HepG2 (cell line): Measurements from ENCODE around the gene LCN12. TPM values are rescaled to one million over a fixed set of nuclear protein-coding genes. Genes with fewer than 3 reads are reported as not detected.

ENCODE experiments used
- BHLHE40 ChIP-seq: IDR thresholded peaks from 2 replicates; pipeline ENCODE4 v1.6.1; 2011; ENCODE audit warnings: low read length, improper control_type of control experiment
- GMEB2 ChIP-seq: IDR thresholded peaks from 2 replicates; pipeline ENCODE4 v1.6.1; 2016; ENCODE audit warnings: missing biosample characterization, missing genetic modification reagents, low read depth
- GZF1 ChIP-seq: sonication (generic); formaldehyde crosslinking; IDR thresholded peaks from 2 replicates; pipeline ENCODE4 v1.5.1; 2020; ENCODE audit warnings: mild to moderate bottlenecking, missing genetic modification reagents
- ISL2 ChIP-seq: sonication (generic); formaldehyde crosslinking; IDR thresholded peaks from 2 replicates; pipeline ENCODE4 v1.5.0; 2020; ENCODE audit warnings: missing genetic modification reagents
- SNAPC2 ChIP-seq: sonication (generic); formaldehyde crosslinking; IDR thresholded peaks from 2 replicates; pipeline ENCODE4 v1.8.1; 2022; ENCODE audit warnings: mild to moderate bottlenecking, missing genetic modification reagents
- TRIM24 ChIP-seq: sonication (generic); formaldehyde crosslinking; IDR thresholded peaks from 2 replicates; pipeline ENCODE4 v1.8.0; 2022; ENCODE audit warnings: mild to moderate bottlenecking, missing genetic modification reagents
- ZFP36 ChIP-seq: fragments of 150-350 bp; IDR thresholded peaks from 2 replicates; pipeline ENCODE4 v1.6.1; 2018; ENCODE audit warnings: borderline replicate concordance, low read length, low read depth; ENCODE audit not compliant: partially characterized antibody
- ZNF609 ChIP-seq: sonication (generic); formaldehyde crosslinking; IDR thresholded peaks from 2 replicates; pipeline ENCODE4 v1.4.0; 2020; ENCODE audit warnings: mild to moderate bottlenecking, missing genetic modification reagents, borderline replicate concordance
- ZNF615 ChIP-seq: sonication (generic); formaldehyde crosslinking; IDR thresholded peaks from 2 replicates; pipeline ENCODE4 v1.5.0; 2020; ENCODE audit warnings: mild to moderate bottlenecking, missing genetic modification reagents, borderline replicate concordance
- polyA plus RNA-seq, 8 experiments: library from polyadenylated mRNA; depleted of rRNA in 3 of 8; stranded (reverse) in 7 of 8; unstranded in 1 of 8; fragments of >200 nt; fragmentation: Illumina TruSeq in 4 of 8; extraction: Trizol in 4 of 8; gene quantifications; 2 replicates each; pipeline versions ENCODE4 v1.2.1 to v1.2.3, GENCODE V29; 2011 to 2016; ENCODE audit warnings: low read depth in 4 of 8, missing spikeins in 1 of 8, mixed read lengths in 1 of 8; ENCODE audit not compliant: insufficient read depth in 1 of 8
- total RNA-seq, 5 experiments: library from RNA; depleted of rRNA; stranded (reverse); fragments of >200 nt; fragmentation: Illumina TruSeq; extraction: Trizol; gene quantifications; 2 replicates each; pipeline ENCODE4 v1.2.3, GENCODE V29; 2016; ENCODE audit warnings: low read depth in 1 of 5
- TF ChIP-seq, protein P1 (sequence below): sonication (generic); formaldehyde crosslinking; conservative IDR thresholded peaks from 2 replicates; pipeline ENCODE4 v1.4.0; 2020; ENCODE audit warnings: mild to moderate bottlenecking, missing genetic modification reagents, moderate library complexity
- TF ChIP-seq, protein P2 (sequence below): sonication (generic); formaldehyde crosslinking; IDR thresholded peaks from 2 replicates; pipeline ENCODE4 v1.4.0; 2020; ENCODE audit warnings: missing genetic modification reagents, borderline replicate concordance
- TF ChIP-seq, protein P3 (sequence below): IDR thresholded peaks from 2 replicates; pipeline ENCODE4 v1.6.1; 2018; ENCODE audit warnings: missing genetic modification reagents

LCN12 gene
- total and polyA plus RNA-seq, 2 of the 13 experiments (the other 11 are each of a cell fraction or from before 2014, with no cell fraction given): 3.4 to 6.9 TPM

- TF ChIP-seq ZNF609 (CRISPR knock-in tag): 0 out of 2 replicates have a peak, but pooled peaks have one; percentile 38
- no peak for TF ChIP-seq ISL2 (CRISPR knock-in tag)
- peak; percentile 82 for TF ChIP-seq BHLHE40
- TF ChIP-seq GMEB2 (CRISPR knock-in tag): 0 out of 2 replicates have a peak, but pooled peaks have one; percentile 46
- no peak for TF ChIP-seq ZFP36
- TF ChIP-seq, protein P1, sequence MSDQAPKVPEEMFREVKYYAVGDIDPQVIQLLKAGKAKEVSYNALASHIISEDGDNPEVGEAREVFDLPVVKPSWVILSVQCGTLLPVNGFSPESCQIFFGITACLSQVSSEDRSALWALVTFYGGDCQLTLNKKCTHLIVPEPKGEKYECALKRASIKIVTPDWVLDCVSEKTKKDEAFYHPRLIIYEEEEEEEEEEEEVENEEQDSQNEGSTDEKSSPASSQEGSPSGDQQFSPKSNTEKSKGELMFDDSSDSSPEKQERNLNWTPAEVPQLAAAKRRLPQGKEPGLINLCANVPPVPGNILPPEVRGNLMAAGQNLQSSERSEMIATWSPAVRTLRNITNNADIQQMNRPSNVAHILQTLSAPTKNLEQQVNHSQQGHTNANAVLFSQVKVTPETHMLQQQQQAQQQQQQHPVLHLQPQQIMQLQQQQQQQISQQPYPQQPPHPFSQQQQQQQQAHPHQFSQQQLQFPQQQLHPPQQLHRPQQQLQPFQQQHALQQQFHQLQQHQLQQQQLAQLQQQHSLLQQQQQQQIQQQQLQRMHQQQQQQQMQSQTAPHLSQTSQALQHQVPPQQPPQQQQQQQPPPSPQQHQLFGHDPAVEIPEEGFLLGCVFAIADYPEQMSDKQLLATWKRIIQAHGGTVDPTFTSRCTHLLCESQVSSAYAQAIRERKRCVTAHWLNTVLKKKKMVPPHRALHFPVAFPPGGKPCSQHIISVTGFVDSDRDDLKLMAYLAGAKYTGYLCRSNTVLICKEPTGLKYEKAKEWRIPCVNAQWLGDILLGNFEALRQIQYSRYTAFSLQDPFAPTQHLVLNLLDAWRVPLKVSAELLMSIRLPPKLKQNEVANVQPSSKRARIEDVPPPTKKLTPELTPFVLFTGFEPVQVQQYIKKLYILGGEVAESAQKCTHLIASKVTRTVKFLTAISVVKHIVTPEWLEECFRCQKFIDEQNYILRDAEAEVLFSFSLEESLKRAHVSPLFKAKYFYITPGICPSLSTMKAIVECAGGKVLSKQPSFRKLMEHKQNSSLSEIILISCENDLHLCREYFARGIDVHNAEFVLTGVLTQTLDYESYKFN: peak; percentile 62
- TF ChIP-seq SNAPC2 (CRISPR knock-in tag): no peak
- TF ChIP-seq, protein P2, sequence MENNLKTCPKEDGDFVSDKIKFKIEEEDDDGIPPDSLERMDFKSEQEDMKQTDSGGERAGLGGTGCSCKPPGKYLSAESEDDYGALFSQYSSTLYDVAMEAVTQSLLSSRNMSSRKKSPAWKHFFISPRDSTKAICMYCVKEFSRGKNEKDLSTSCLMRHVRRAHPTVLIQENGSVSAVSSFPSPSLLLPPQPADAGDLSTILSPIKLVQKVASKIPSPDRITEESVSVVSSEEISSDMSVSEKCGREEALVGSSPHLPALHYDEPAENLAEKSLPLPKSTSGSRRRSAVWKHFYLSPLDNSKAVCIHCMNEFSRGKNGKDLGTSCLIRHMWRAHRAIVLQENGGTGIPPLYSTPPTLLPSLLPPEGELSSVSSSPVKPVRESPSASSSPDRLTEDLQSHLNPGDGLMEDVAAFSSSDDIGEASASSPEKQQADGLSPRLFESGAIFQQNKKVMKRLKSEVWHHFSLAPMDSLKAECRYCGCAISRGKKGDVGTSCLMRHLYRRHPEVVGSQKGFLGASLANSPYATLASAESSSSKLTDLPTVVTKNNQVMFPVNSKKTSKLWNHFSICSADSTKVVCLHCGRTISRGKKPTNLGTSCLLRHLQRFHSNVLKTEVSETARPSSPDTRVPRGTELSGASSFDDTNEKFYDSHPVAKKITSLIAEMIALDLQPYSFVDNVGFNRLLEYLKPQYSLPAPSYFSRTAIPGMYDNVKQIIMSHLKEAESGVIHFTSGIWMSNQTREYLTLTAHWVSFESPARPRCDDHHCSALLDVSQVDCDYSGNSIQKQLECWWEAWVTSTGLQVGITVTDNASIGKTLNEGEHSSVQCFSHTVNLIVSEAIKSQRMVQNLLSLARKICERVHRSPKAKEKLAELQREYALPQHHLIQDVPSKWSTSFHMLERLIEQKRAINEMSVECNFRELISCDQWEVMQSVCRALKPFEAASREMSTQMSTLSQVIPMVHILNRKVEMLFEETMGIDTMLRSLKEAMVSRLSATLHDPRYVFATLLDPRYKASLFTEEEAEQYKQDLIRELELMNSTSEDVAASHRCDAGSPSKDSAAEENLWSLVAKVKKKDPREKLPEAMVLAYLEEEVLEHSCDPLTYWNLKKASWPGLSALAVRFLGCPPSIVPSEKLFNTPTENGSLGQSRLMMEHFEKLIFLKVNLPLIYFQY (CRISPR knock-in tag): peak; percentile 96
- TF ChIP-seq, protein P3, sequence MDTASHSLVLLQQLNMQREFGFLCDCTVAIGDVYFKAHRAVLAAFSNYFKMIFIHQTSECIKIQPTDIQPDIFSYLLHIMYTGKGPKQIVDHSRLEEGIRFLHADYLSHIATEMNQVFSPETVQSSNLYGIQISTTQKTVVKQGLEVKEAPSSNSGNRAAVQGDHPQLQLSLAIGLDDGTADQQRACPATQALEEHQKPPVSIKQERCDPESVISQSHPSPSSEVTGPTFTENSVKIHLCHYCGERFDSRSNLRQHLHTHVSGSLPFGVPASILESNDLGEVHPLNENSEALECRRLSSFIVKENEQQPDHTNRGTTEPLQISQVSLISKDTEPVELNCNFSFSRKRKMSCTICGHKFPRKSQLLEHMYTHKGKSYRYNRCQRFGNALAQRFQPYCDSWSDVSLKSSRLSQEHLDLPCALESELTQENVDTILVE (CRISPR knock-in tag): peak; percentile 68
- no peak for TF ChIP-seq GZF1 (CRISPR knock-in tag)
- TF ChIP-seq ZNF615 (CRISPR knock-in tag): no peak
- TF ChIP-seq TRIM24 (CRISPR knock-in tag): no peak
These were observed 2.0 kb upstream of the LCN12 start (continued) for GRCh38 chr9:136949817-136950655.
